IMR-90 (cell line): ENCODE data around the gene PRKD1. TPM values are rescaled to one million over a fixed set of nuclear protein-coding genes. Genes with fewer than 3 reads are reported as not detected.
A peak's percentile ranks its signal among the peaks of the same experiment; 100 is the strongest.

Experiments
- ATAC-seq: fragments of 200-7000 bp; cut with Tn5 transposase; 2 replicates; pipeline ENCODE4 v1.9.1; 2020; ENCODE audit warnings: low read depth, mild to moderate bottlenecking, moderate library complexity
- BruUV-seq: library from RNA; stranded (reverse); fragments of 400-500 nt; replicated peaks from 2 replicates; lab custom pipeline; 2021; lab: Mats Ljungman, UMichigan
- CTCF ChIA-PET: fragments of 300-600 bp; formaldehyde crosslinking; extraction: SDS; loops from one replicate; lab custom pipeline; 2021; ENCODE audit warnings: antibody characterized with exemption; lab: Yijun Ruan, JAX
- POLR2A ChIA-PET: fragments of 300-600 bp; sonication (Branson Sonifier 250); formaldehyde crosslinking; loops from one replicate; lab custom pipeline; 2022; ENCODE audit warnings: antibody characterized with exemption; ENCODE audit not compliant: unreplicated experiment; lab: Charles Lee
- DNase-seq: peaks from one replicate; pipeline ENCODE4 v3.0.0; 2013
- H2AFZ ChIP-seq: replicated peaks from 2 replicates; pipeline ENCODE3; 2013; ENCODE audit warnings: low read length, mild to moderate bottlenecking; ENCODE audit not compliant: poor library complexity
- H2AK5ac ChIP-seq: 2 replicates; pipeline ENCODE4 v1.6.1; 2013; ENCODE audit warnings: low read depth, low read length, inconsistent platforms
- H2AK9ac ChIP-seq: replicated peaks from 2 replicates; pipeline ENCODE3; 2013; ENCODE audit warnings: mild to moderate bottlenecking, low read depth, low read length, moderate library complexity; ENCODE audit not compliant: poor library complexity
- H2BK120ac ChIP-seq: 2 replicates; pipeline ENCODE4 v1.6.1; 2013; ENCODE audit warnings: low read depth, low read length, inconsistent platforms
- H2BK15ac ChIP-seq: 3 replicates; pipeline ENCODE4 v1.6.1; 2013; ENCODE audit warnings: low read depth, low read length, inconsistent platforms
- H2BK20ac ChIP-seq: 2 replicates; pipeline ENCODE4 v1.6.1; 2013; ENCODE audit warnings: low read depth, mild to moderate bottlenecking, inconsistent platforms, low read length, moderate library complexity
- H2BK5ac ChIP-seq: 2 replicates; pipeline ENCODE4 v1.6.1; 2013; ENCODE audit warnings: mild to moderate bottlenecking, low read depth, low read length, inconsistent platforms; ENCODE audit not compliant: poor library complexity, severe bottlenecking
- H3K14ac ChIP-seq: replicated peaks from 2 replicates; pipeline ENCODE4 v1.6.1; 2013; ENCODE audit warnings: low read depth, low read length, inconsistent platforms
- H3K18ac ChIP-seq: 2 replicates; pipeline ENCODE4 v1.6.1; 2013; ENCODE audit warnings: low read depth, low read length, control low read depth
- H3K23ac ChIP-seq: 2 replicates; pipeline ENCODE4 v1.6.1; 2013; ENCODE audit warnings: low read depth, low read length, inconsistent platforms
- H3K27ac ChIP-seq: 2 replicates; pipeline ENCODE4 v1.5.1; 2013; ENCODE audit warnings: mild to moderate bottlenecking, control low read depth, low read length; ENCODE audit not compliant: insufficient read depth
- H3K27me3 ChIP-seq: 2 replicates; pipeline ENCODE4 v1.6.1; 2013; ENCODE audit warnings: low read length; ENCODE audit not compliant: control insufficient read depth, insufficient read depth
- H3K36me3 ChIP-seq: 2 replicates; pipeline ENCODE4 v1.6.1; 2013; ENCODE audit warnings: low read length, mixed read lengths; ENCODE audit not compliant: control insufficient read depth, insufficient read depth
- H3K4ac ChIP-seq: 2 replicates; pipeline ENCODE4 v1.6.1; 2013; ENCODE audit warnings: low read depth, low read length, inconsistent platforms
- H3K4me1 ChIP-seq: 2 replicates; pipeline ENCODE4 v1.6.1; 2013; ENCODE audit warnings: low read length, mixed read lengths; ENCODE audit not compliant: control insufficient read depth, insufficient read depth
- H3K4me2 ChIP-seq: 2 replicates; pipeline ENCODE4 v1.6.1; 2013; ENCODE audit warnings: low read depth, mild to moderate bottlenecking, control low read depth, low read length, moderate library complexity
- H3K4me3 ChIP-seq: 2 replicates; pipeline ENCODE4 v1.5.1; 2013; ENCODE audit warnings: low read depth, mild to moderate bottlenecking, control low read depth, low read length, moderate library complexity; ENCODE audit not compliant: insufficient read depth
- H3K56ac ChIP-seq: 2 replicates; pipeline ENCODE4 v1.6.1; 2013; ENCODE audit warnings: low read length, inconsistent platforms; ENCODE audit not compliant: insufficient read depth; ENCODE audit errors: extremely low read depth
- H3K79me1 ChIP-seq, 2 experiments: 2 replicates each; pipeline ENCODE4 v1.6.1; 2013; ENCODE audit warnings: low read length in 2 of 2, inconsistent platforms in 1 of 2, low read depth in 1 of 2
- H3K9ac ChIP-seq: 2 replicates; pipeline ENCODE4 v1.6.1; 2013; ENCODE audit warnings: low read depth, low read length, control low read depth
- H3K9me1 ChIP-seq: 2 replicates; pipeline ENCODE4 v1.6.1; 2013; ENCODE audit warnings: low read length, inconsistent platforms; ENCODE audit not compliant: insufficient read depth
- H3K9me3 ChIP-seq: 2 replicates; pipeline ENCODE4 v1.6.1; 2013; ENCODE audit warnings: low read length; ENCODE audit not compliant: control insufficient read depth, insufficient read depth
- H4K20me1 ChIP-seq: 2 replicates; pipeline ENCODE4 v1.6.1; 2013; ENCODE audit warnings: low read length, inconsistent platforms; ENCODE audit not compliant: insufficient read depth
- H4K5ac ChIP-seq: 2 replicates; pipeline ENCODE4 v1.6.1; 2013; ENCODE audit warnings: mild to moderate bottlenecking, low read depth, low read length, control low read depth
- H4K8ac ChIP-seq, 2 experiments: 2 replicates each; pipeline ENCODE4 v1.6.1; 2013; ENCODE audit warnings: low read depth in 2 of 2, low read length in 2 of 2, control low read depth in 1 of 2, inconsistent platforms in 1 of 2
- H4K91ac ChIP-seq: 2 replicates; pipeline ENCODE4 v1.6.1; 2013; ENCODE audit warnings: low read depth, low read length, inconsistent platforms; ENCODE audit not compliant: insufficient read depth
- CEBPB ChIP-seq: IDR thresholded peaks from 2 replicates; pipeline ENCODE4 v1.6.1; 2012; ENCODE audit warnings: low read depth, low read length, improper control_type of control experiment
- CHD1 ChIP-seq: IDR thresholded peaks from 2 replicates; pipeline ENCODE4 v1.6.1; 2012; ENCODE audit warnings: low read depth, low read length, improper control_type of control experiment
- MAFK ChIP-seq: IDR thresholded peaks from 2 replicates; pipeline ENCODE4 v1.6.1; 2012; ENCODE audit warnings: low read depth, low read length, improper control_type of control experiment
- MAZ ChIP-seq: IDR thresholded peaks from 2 replicates; pipeline ENCODE4 v1.6.1; 2012; ENCODE audit warnings: low read depth, mild to moderate bottlenecking, low read length, improper control_type of control experiment, moderate library complexity, borderline replicate concordance
- MXI1 ChIP-seq: IDR thresholded peaks from 2 replicates; pipeline ENCODE4 v1.6.1; 2012; ENCODE audit warnings: low read depth, mild to moderate bottlenecking, low read length, moderate library complexity, borderline replicate concordance
- NFE2L2 ChIP-seq: fragments of 150-350 bp; IDR thresholded peaks from 2 replicates; pipeline ENCODE4 v1.6.1; 2016; ENCODE audit warnings: low read depth, mild to moderate bottlenecking, low read length
- POLR2A ChIP-seq: IDR thresholded peaks from 2 replicates; pipeline ENCODE4 v1.6.1; 2012; ENCODE audit warnings: mild to moderate bottlenecking, low read depth, low read length
- RAD21 ChIP-seq: IDR thresholded peaks from 2 replicates; pipeline ENCODE4 v1.6.1; 2012; ENCODE audit warnings: low read length, improper control_type of control experiment
- RCOR1 ChIP-seq: IDR thresholded peaks from 2 replicates; pipeline ENCODE4 v1.6.1; 2012; ENCODE audit warnings: mild to moderate bottlenecking, low read length, improper control_type of control experiment; ENCODE audit not compliant: insufficient replicate concordance
- RFX5 ChIP-seq: IDR thresholded peaks from 2 replicates; pipeline ENCODE4 v1.8.0; 2012; ENCODE audit warnings: low read depth, mild to moderate bottlenecking, low read length, moderate library complexity
- SMC3 ChIP-seq: fragments of 150-350 bp; IDR thresholded peaks from 2 replicates; pipeline ENCODE4 v1.6.1; 2016; ENCODE audit warnings: low read depth, mild to moderate bottlenecking, antibody characterized with exemption, low read length, moderate library complexity
- WGBS, 2 experiments: methylation state at CpG; one replicate each; pipeline versions ENCODE4 v1.1.5 to v1.1.7; 2013; ENCODE audit warnings: missing lambda C conversion rate in 2 of 2; ENCODE audit not compliant: insufficient read length in 1 of 2; ENCODE audit errors: extremely low coverage in 2 of 2; 5-methylcytosine and 5-hydroxymethylcytosine counted together
- dilution Hi-C: fragments of 300-500 bp; cut with HindIII; formaldehyde crosslinking; loops from one replicate; pipeline ENCODE4 v1.14.3; 2018; ENCODE audit warnings: low sequenced_read_pairs; ENCODE audit not compliant: unreplicated experiment
- in situ Hi-C: fragments of 300-500 bp; cut with MboI; formaldehyde crosslinking; loops from 3 replicates; pipeline ENCODE4 v1.14.3; 2019; ENCODE audit warnings: low sequenced_read_pairs, inconsistent platforms, mixed read lengths
- intact Hi-C: fragments of 100-400 bp; cut with micrococcal nuclease; formaldehyde crosslinking; loops from 2 replicates; pipeline ENCODE4 v1.10.0; 2022
- polyA plus RNA-seq, 3 experiments: library from polyadenylated mRNA; depleted of rRNA; stranded (reverse); fragments of >200 nt; gene quantifications; 2 replicates each; pipeline ENCODE4 v1.2.3, GENCODE V29; 2012; ENCODE audit warnings: low replicate concordance in 1 of 3
- total RNA-seq: library from RNA; depleted of rRNA; stranded (reverse); fragments of >200 nt; gene quantifications from 2 replicates; pipeline ENCODE4 v1.2.3, GENCODE V29; 2012
- TF ChIP-seq, protein P1 (sequence below): fragments of 150-350 bp; IDR thresholded peaks from 2 replicates; pipeline ENCODE4 v1.6.1; 2017; ENCODE audit warnings: mild to moderate bottlenecking, antibody characterized with exemption, low read length, low read depth

Gene PRKD1
- total and polyA plus RNA-seq, 2 of the 4 experiments (the other 2 are of a cell fraction): 12.9 to 14.2 TPM

- H4K91ac ChIP-seq: no peak overlapping the region
- peaks cover 3 to 5% of the 10 kb centered on the region in 2 experiments; a peak in 2 of 4 replicates for H3K79me1 ChIP-seq
- H3K56ac ChIP-seq: no peak overlapping the region
- H4K5ac ChIP-seq: no peak overlapping the region
- no peaks in the 10 kb centered on the region for H3K9me3 ChIP-seq
- H3K9ac ChIP-seq: no peak overlapping the region
- H4K20me1 ChIP-seq: no peaks in the 10 kb centered on the region
- ChIA-PET CTCF (no interaction called here), POLR2A (no interaction called here)
- no peak overlapping the region for H2BK5ac ChIP-seq
- no peak overlapping the region for H2AK9ac ChIP-seq
- no peak overlapping the region for H3K18ac ChIP-seq
- H3K4me3 ChIP-seq: no peak overlapping the region
- H3K4me2 ChIP-seq: peak overlapping the region; percentile 19; the same call in 1 of the 2 replicates
- DNase-seq (no peak), ATAC-seq (no peak)
- intact Hi-C loops: no loop called here
- no peak overlapping the region for H3K23ac ChIP-seq
- no peak overlapping the region for H2BK120ac ChIP-seq
- TF ChIP-seq MXI1: no peak
- no peak for TF ChIP-seq NFE2L2
- TF ChIP-seq POLR2A: no peak
- no peak for TF ChIP-seq CEBPB
- no peak for TF ChIP-seq SMC3
- no peak for TF ChIP-seq CHD1
- no peak for TF ChIP-seq RFX5
- TF ChIP-seq MAZ: no peak
- TF ChIP-seq, protein P1, sequence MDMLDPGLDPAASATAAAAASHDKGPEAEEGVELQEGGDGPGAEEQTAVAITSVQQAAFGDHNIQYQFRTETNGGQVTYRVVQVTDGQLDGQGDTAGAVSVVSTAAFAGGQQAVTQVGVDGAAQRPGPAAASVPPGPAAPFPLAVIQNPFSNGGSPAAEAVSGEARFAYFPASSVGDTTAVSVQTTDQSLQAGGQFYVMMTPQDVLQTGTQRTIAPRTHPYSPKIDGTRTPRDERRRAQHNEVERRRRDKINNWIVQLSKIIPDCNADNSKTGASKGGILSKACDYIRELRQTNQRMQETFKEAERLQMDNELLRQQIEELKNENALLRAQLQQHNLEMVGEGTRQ: no peak
- no peak for TF ChIP-seq RAD21
- TF ChIP-seq MAFK: no peak
- TF ChIP-seq RCOR1: no peak
- no TSS peak for BruUV-seq
- H3K9me1 ChIP-seq: no peaks in the 10 kb centered on the region; the same call in 1 of the 2 replicates
- H2BK15ac ChIP-seq: no peak overlapping the region
- H3K14ac ChIP-seq: no peak overlapping the region
- no peak overlapping the region for H2AFZ ChIP-seq
- 40% methylated on average over 1 of the region's 2 CpGs; no CpG with 5 or more reads in 1 of the 2 experiments for WGBS, 2 experiments
- in situ Hi-C loops: no loop called here
- H2BK20ac ChIP-seq: no peak overlapping the region
- H3K4me1 ChIP-seq: peaks cover 2% of the 10 kb centered on the region; the same call in 1 of the 2 replicates
- H2AK5ac ChIP-seq: no peak overlapping the region
- H4K8ac ChIP-seq: no peak overlapping the region
- H3K27me3 ChIP-seq: no peaks in the 10 kb centered on the region
- dilution Hi-C loops: no loop called here
- no peak overlapping the region for H3K27ac ChIP-seq
- H3K36me3 ChIP-seq: no peaks in the 10 kb centered on the region
- no peak overlapping the region for H3K4ac ChIP-seq
These were observed 239.8 kb downstream of the PRKD1 start for GRCh38 chr14:29687866-29688265.
